Fibroblast of skin of left biceps (primary cell): ENCODE data around the gene DNAJC6.

Source experiments
- DNase-seq, 2 experiments: peaks; one replicate each; pipeline ENCODE4 v3.0.0-alpha.2; 2013; ENCODE audit warnings: low read depth in 2 of 2

The DNAJC6 gene

DNA sequence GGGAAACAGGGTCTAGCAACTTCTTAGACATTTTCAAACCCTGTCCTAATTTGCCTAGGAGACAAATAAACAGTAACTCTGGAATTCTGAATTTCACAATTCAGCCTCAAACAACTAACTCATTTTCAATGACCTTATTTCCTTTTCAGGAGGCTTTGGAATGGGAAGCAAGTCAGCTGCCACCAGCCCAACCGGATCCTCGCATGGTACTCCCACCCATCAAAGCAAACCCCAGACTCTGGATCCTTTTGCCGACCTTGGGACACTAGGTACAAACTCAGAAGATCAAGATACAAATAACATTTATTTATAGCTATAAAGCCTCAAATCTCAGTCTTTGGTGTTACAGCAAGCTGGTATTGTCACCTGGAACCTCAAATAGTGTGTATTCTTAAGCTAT is 92.3 kb downstream of the DNAJC6 start:
- no peak for DNase-seq

GRCh38 chr1:65404941-65405340 is 95.6 kb downstream of the DNAJC6 start:
- DNase-seq, result no peak

DNA sequence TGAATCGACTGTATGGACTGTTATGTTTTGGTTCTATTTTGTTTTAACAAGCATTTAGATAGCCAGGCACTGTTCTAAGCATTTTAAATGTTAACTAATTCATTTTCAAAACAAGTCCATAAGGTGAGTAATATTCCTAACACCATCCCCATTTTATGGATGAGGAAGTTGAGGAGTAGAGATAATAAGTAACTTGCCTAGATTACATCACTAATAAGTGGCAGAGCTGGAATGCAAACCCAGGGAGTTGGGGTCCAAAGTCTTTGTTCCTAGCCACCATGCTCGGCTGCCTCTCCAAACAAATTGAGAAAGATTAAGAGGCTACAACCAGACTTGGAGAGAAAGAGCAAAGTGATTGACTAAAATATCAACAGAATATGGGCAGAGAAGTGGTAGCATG is 98.5 kb downstream of the DNAJC6 start:
- no peak for DNase-seq

- DNase-seq, result no peak
Observed at GRCh38 chr1:65409314-65409713, 100.0 kb downstream of the DNAJC6 start.

GRCh38 chr1:65409816-65410326 is 100.5 kb downstream of the DNAJC6 start:
- no peak for DNase-seq

DNA sequence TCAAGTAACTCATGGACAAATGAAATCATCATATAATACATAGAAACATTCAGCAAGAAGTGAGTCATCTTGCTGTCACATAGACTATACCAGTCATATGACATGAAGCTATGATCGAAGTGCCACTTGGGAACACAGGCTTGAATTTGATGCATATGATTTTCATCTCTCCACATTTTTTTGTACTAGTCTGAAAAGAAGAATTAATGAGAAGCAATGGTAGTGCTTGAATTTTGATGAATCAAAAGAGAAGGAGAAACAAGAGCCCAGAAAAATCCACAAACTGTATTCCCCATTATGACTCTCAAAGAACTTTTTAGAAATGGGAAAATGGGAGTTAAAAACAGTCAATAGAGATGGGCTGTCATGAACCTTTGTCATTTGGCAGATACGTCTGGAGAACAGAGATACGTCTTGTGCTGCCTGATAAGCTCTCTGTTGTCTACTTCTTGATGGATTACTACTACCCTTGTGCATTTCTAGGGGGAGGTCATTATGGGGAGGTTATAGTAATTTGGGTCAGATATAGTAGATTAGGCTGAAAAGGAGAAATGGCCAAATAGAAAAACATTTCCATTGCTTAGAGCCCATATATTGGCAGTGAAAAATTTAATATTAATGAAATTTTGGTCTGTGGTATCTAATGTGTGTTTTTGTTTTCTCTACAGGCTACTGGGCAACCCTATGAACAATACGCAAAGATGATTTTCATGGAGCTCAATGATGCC is 103.1 kb downstream of the DNAJC6 start:
- no peak for DNase-seq

DNA sequence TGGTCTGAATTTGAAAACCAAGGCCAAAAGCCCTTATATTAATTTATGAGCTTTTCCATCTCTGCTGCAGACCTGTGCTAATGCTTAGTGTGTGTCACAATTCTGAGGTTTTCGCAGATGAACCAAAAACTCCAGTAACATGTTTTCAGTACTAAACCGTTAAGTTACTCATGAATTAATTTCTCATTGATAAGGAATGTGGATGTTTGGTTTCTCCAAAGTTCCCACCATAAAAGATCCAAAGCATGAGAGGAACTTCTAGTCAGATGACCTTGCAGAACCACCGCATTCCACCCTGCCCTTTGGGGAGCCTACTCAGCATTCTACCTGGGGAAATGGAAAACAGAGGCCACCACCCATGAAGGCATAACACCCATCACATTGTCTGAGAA is 103.6 kb downstream of the DNAJC6 start:
- peak; percentile 55 to 57 for DNase-seq

DNA sequence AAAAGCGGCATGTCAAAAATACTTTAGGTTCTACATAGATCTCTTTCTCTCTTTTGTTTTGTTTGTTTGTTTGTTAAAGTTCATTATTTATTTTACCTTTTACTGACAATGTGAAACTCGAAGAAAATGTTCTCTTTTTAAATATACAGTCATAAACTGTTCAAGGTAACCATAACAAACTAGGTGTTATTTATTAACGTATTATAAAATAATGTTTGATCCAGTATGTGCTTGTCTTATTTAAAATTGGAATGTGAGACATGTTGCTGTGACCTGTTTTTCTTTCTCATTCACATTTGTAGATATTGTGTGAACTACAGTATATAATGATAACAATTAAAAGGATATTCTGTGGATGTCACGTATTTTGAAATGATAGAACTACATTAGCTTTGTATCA is 105.2 kb downstream of the DNAJC6 start:
- DNase-seq, result no peak

- DNase-seq, result no peak
Observed at GRCh38 chr1:65416767-65417166, 107.4 kb downstream of the DNAJC6 start.

GRCh38 chr1:65417729-65418128 is 108.4 kb downstream of the DNAJC6 start:
- DNase-seq, result no peak

- no peak for DNase-seq
Observed at GRCh38 chr1:65418522-65419185, 109.3 kb downstream of the DNAJC6 start.

DNA sequence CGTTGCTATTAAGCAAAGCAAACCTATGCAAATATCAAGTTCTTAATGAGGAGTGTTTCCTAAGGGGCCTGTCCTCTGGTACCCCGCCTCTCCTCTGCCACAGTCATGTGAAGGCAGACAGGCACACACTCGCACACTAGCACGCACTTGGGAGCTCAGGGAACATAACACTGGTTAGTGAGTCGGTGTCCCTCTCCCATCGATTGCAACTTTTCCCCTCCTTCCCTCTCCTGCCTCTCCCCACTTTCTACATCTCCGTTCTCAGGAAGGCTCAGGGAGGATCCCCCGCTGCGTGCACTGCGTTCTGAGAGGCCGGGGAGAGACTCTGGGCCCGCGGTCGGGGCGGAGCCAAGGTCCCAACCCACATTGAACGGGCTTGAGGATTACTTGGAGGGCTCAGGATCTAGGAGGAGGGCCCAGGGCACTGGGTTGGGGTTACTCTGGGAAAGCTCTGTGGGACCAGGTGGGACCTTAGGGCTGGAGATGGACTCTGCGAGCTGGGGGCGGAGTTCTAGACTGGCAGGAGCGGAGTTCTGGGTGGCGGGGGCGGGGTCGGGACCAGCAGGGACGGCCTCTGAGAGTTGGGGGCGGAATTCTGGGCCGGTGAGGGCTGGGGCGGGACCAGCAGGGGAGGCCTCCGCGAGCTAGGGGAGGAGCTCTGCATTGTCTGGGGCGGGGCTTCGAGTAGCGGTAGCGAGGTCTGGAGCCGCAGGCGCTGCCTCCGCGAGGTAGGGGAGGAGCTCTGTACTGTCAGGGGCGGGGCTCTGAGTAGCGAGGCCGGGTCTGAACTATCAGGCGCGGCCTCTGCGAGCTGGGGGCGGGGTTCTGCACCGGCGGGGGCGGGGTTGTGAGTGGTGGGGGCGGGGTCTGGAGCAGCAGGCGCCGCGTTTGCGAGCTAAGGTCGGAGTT is 110.6 kb downstream of the DNAJC6 start:
- peak; percentile 96 for DNase-seq

GRCh38 chr1:65420590-65421350 is 111.4 kb downstream of the DNAJC6 start, which contains the start of the genes LEPR and LEPROT:
TSS of gene LEPR (plus strand) at chr1:65420668. CDS start at chr1:65565566, 144,898 bp downstream.
TSS of gene LEPROT (plus strand) at chr1:65420668. CDS start at chr1:65420725, 57 bp downstream.
- no peak for DNase-seq

DNA sequence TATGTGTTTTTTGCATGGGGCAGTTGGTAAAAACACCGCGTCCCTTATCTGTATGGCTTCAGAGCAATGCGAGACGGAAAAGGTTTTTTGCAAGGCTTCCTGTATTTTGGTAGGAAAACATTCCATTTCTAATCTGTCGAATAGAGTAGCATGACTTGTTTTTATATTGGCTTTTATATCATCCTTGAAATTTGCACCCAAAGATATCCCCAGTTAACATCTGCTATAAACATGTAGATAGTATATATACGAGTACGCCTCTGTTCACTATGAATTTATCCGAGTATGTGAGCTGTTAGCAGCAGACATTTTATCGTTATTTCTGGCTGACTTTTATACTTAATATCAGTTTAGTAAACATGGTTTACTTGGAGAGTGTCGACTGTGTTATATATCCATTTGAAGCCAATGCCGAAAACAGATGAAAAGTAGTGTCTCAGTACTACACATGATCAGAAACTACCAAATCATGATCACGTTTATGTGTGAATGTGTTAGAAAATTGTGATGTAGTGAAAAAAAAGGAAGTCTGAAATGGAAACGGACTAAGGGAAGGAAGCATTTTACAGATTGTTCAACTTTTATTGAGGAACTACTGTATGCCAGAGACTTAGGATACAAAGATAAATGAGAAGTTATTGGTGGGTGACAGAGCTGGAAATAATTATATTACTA is 112.1 kb downstream of the DNAJC6 start:
- DNase-seq, result no peak

- no peak for DNase-seq
Observed at GRCh38 chr1:65422241-65423203, 113.2 kb downstream of the DNAJC6 start.

DNA sequence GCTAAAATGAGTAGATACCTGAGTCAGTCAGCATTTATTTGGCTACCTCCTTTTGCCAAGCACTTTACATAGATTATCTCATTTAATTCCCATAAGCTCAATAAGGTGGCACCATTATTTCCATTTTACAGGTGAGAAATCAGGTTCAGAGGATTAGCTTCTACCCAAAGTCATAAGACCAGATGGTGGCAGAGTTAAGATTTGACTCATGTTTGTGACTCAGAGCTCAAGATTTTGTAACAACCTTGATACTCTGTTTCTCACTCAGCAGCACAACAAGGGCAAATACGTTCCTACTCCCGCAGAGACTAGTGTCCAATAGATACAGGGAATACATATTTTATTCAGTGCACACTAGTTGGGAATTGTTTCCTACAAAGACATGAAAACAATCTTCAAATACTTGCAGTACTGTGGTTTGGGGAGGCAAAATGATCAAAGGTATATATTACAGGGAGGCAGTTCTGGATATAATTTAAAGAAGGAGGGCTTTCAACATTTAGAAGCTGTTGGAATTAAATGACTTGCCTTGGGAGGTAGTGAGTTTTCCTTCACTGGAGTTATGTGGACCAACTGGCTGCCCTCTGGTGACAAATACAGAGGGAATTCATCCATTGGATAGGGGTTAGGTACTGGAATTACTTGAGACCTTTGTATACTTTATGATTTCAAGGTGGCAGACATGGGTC is 114.7 kb downstream of the DNAJC6 start:
- DNase-seq, result peak; percentile 56 to 60

DNA sequence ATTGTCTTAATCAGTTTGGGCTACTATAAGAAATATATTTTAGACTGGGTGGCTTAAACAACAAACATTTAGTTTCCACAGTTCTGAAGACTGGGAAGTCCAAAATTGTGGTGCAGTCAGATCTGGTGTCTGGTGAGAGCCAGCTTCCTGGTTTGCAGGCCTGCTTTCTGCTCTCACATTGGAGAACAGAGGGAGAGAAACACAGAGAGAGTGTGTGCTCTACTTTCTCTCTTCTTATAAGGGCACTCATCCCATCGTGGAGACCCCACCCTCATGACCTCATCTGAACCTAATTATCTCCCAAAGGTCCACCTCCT is 115.2 kb downstream of the DNAJC6 start:
- DNase-seq, result no peak

DNA sequence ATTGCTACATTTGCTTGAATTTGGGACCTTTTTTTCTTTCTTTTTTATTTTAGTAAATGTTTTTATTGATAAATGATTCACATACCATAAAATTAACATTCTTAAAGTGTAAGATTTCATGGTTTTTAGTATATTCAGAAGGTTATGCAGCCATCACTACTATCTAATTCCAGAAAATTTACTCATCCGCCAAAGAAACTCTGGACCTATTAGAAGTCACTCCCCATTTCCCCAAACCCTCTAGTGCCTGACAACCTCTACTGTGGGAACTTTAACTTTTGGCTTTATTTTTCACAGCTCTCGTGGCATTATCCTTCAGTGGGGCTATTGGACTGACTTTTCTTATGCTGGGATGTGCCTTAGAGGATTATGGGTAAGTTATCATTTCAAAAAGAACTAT is 115.7 kb downstream of the DNAJC6 start:
- no peak for DNase-seq

GRCh38 chr1:65425697-65426096 is 116.4 kb downstream of the DNAJC6 start:
- DNase-seq, result no peak
